Measurements from ENCODE around the gene GANAB.
"Not testable (repeated sequence)": the region's sequence is repeated elsewhere in the genome, so short reads cannot be mapped to it uniquely, and the experiment has no call there.

The GANAB gene

GRCh38 chr11:62593434-62594044 lies 52.9 kb downstream of the GANAB start:
- TF ChIP-seq SPI1 (IDR thresholded peaks at IDR 0.05; ENCODE audit: low read depth, low read length) (no peak), TAF1 (IDR thresholded peaks at IDR 0.05; ENCODE audit: low read depth, low read length) (no peak), PAX5 (IDR thresholded peaks at IDR 0.05; ENCODE audit: insufficient read depth, low read length, severe bottlenecking) (no peak), POLR2AphosphoS5 (IDR thresholded peaks at IDR 0.05; ENCODE audit: low read depth, low read length) (peak; percentile 38; the same call in 1 of the 2 replicates)
- DNase-seq (ENCODE audit: insufficient read length, low spot score) (no peak), FAIRE-seq (peak; percentile 20)

- TF ChIP-seq POU2F2 (IDR thresholded peaks at IDR 0.05; ENCODE audit: low read depth, low read length): no peak
- TF ChIP-seq SPI1 (IDR thresholded peaks at IDR 0.05; ENCODE audit: low read depth, low read length): no peak
- TF ChIP-seq POLR2A (IDR thresholded peaks at IDR 0.05; ENCODE audit: low read depth, low read length): no peak
- no peak for TF ChIP-seq POLR2AphosphoS5 (IDR thresholded peaks at IDR 0.05; ENCODE audit: low read depth, low read length)
- no peak for TF ChIP-seq TAF1 (IDR thresholded peaks at IDR 0.05; ENCODE audit: low read depth, low read length)
- TF ChIP-seq PAX5 (IDR thresholded peaks at IDR 0.05; ENCODE audit: insufficient read depth, low read length, severe bottlenecking): no peak
- FAIRE-seq: no peak
- DNase-seq (ENCODE audit: insufficient read length, low spot score): no peak
Observed at GRCh38 chr11:62592989-62593421, 53.4 kb downstream of the GANAB start.

DNA sequence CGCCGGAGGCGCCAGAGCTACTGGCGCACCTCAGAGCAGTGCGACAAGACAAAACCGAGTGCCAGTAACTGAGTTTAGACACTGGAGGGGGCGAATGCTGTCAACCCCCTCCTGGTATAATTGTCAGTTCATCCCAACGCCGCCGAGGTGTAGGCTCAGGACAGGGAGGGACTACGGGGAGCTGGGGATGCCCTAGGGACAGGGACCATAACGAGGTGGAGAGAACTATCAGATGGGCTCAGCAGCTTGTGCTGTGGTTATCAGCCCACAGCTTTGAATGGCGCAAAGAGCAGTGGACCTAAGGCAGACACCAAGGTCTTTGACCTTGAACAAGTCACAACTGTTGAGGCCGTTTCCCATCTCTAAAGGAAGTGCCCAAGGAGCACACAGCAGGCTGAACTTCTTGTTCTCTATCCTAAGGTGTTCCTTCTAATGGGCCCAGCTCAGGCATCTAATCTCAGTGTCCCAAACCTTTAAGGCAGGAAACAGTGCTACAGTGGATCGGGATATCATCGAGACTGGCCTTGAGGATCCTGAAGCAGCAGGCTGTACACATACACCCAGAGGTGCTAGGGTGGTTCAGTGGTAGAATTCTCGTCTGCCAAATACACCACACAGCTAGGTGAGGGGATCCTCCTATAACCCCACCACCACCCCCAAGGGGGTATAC lies 54.1 kb downstream of the GANAB start:
- FAIRE-seq (peak; percentile 28), DNase-seq (ENCODE audit: insufficient read length, low spot score) (no peak)
- TF ChIP-seq POLR2AphosphoS5 (IDR thresholded peaks at IDR 0.05; ENCODE audit: low read depth, low read length) (no peak; the same call in 1 of the 2 replicates), PAX5 (IDR thresholded peaks at IDR 0.05; ENCODE audit: insufficient read depth, low read length, severe bottlenecking) (no peak), POU2F2 (IDR thresholded peaks at IDR 0.05; ENCODE audit: low read depth, low read length) (no peak), POLR2A (IDR thresholded peaks at IDR 0.05; ENCODE audit: low read depth, low read length) (no peak; the same call in 1 of the 2 replicates), SPI1 (IDR thresholded peaks at IDR 0.05; ENCODE audit: low read depth, low read length) (no peak)

GRCh38 chr11:62591448-62592145 lies 54.8 kb downstream of the GANAB start, which contains the start of gene TUT1:
TSS of gene TUT1 (minus strand) at chr11:62591523. CDS start at chr11:62591485, 38 bp downstream.
- peak; percentile 87 for DNase-seq (ENCODE audit: insufficient read length, low spot score)
- peak; percentile 52 for TF ChIP-seq SPI1 (IDR thresholded peaks at IDR 0.05; ENCODE audit: low read depth, low read length)
- TF ChIP-seq PAX5 (IDR thresholded peaks at IDR 0.05; ENCODE audit: insufficient read depth, low read length, severe bottlenecking): no peak
- TF ChIP-seq POLR2A (IDR thresholded peaks at IDR 0.05; ENCODE audit: low read depth, low read length): peak; percentile 99
- TF ChIP-seq POLR2AphosphoS5 (IDR thresholded peaks at IDR 0.05; ENCODE audit: low read depth, low read length): peak; percentile 97
- peak; percentile 92 for TF ChIP-seq TAF1 (IDR thresholded peaks at IDR 0.05; ENCODE audit: low read depth, low read length)
- TF ChIP-seq POU2F2 (IDR thresholded peaks at IDR 0.05; ENCODE audit: low read depth, low read length): peak; percentile 100
- FAIRE-seq: peak; percentile 99

GRCh38 chr11:62588966-62589637 lies 57.3 kb downstream of the GANAB start:
- DNase-seq (ENCODE audit: insufficient read length, low spot score) (no peak), FAIRE-seq (no peak)
- TF ChIP-seq PAX5 (IDR thresholded peaks at IDR 0.05; ENCODE audit: insufficient read depth, low read length, severe bottlenecking) (no peak), POLR2A (IDR thresholded peaks at IDR 0.05; ENCODE audit: low read depth, low read length) (no peak), POLR2AphosphoS5 (IDR thresholded peaks at IDR 0.05; ENCODE audit: low read depth, low read length) (no peak), POU2F2 (IDR thresholded peaks at IDR 0.05; ENCODE audit: low read depth, low read length) (no peak), SPI1 (IDR thresholded peaks at IDR 0.05; ENCODE audit: low read depth, low read length) (no peak), TAF1 (IDR thresholded peaks at IDR 0.05; ENCODE audit: low read depth, low read length) (no peak)

DNA sequence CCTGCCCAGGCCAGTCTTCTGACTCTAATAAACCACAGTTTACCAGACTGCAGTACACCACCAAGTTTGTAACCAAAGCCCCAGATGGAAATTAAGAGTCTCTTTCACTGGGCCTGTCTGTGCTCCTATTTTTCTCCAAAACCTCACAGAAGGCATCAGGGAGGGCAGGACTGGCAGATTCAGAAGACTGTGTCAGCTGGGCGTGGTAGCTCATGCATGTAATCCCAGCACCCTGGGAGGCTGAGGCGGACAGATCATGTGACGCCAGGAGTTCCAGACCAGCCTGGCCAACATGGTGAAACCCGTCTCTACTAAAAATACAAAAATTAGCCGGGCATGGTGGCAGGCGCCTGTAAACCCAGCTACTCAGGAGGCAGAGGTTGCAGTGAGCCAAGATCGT lies 61.1 kb downstream of the GANAB start:
- DNase-seq (ENCODE audit: insufficient read length, low spot score); FAIRE-seq: not testable (repeated sequence)

DNA sequence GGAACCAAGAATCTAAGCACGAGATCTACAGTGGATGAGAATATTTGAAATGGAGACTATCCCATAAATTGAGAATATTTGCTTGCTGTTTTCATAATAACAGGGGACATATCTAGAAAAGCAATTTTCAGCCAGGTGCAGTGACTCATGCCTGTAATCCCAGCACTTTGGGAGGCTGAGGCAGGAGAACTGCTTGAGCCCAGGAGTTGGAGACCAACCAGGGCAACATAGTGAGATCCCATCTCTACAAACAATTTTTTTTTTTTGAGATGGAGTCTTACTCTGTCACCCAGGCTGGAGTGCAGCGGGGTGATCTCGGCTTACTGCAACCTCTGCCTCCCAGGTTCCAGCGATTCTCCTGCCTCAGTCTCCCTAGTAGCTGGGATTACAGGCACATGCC lies 64.7 kb downstream of the GANAB start:
- not testable (repeated sequence) for DNase-seq (ENCODE audit: insufficient read length, low spot score); FAIRE-seq

DNA sequence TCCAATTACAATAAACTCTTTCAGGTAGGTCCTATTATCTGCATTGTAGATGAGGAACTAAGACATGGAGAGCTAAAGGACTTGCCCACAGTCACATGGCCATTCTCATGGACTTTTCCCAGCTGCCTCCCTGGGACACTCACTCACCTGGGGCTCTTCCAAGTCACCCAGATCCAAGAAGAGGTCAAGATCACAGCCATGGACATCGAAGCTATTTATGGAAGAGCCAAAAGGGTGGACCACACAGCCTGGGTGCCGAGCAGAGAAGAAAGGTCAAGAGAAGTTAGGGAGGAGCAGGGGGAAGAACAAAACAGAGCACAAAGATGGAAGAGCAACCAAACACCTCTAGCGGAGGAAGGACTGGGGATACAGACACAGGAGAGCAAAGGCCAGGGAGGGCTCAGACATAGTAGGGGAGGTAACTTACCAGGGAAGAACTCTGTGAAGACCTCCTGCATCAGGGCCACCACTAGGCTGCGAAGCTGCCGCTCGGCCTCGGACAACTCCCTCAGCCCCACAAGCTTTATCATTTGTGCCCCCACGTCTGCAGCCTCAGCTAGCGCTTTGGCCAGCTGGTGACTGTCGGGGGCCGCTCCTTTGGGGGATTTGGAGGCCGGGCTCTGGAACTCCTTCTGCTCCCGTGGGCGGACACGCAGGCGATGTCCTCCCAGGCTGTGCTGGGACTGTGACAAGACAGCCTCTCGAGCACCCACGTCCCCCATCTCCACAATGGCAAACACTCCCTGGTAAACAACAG lies 65.3 kb downstream of the GANAB start:
- DNase-seq (ENCODE audit: insufficient read length, low spot score): no peak
- FAIRE-seq: no peak
- no peak for TF ChIP-seq PAX5 (IDR thresholded peaks at IDR 0.05; ENCODE audit: insufficient read depth, low read length, severe bottlenecking)
- TF ChIP-seq POLR2A (IDR thresholded peaks at IDR 0.05; ENCODE audit: low read depth, low read length): no peak
- TF ChIP-seq POLR2AphosphoS5 (IDR thresholded peaks at IDR 0.05; ENCODE audit: low read depth, low read length): no peak
- no peak for TF ChIP-seq SPI1 (IDR thresholded peaks at IDR 0.05; ENCODE audit: low read depth, low read length)
- no peak for TF ChIP-seq TAF1 (IDR thresholded peaks at IDR 0.05; ENCODE audit: low read depth, low read length)
- TF ChIP-seq POU2F2 (IDR thresholded peaks at IDR 0.05; ENCODE audit: low read depth, low read length): no peak

- TF ChIP-seq POLR2AphosphoS5 (IDR thresholded peaks at IDR 0.05; ENCODE audit: low read depth, low read length) (no peak), TAF1 (IDR thresholded peaks at IDR 0.05; ENCODE audit: low read depth, low read length) (no peak), POLR2A (IDR thresholded peaks at IDR 0.05; ENCODE audit: low read depth, low read length) (no peak), POU2F2 (IDR thresholded peaks at IDR 0.05; ENCODE audit: low read depth, low read length) (no peak), PAX5 (IDR thresholded peaks at IDR 0.05; ENCODE audit: insufficient read depth, low read length, severe bottlenecking) (no peak), SPI1 (IDR thresholded peaks at IDR 0.05; ENCODE audit: low read depth, low read length) (no peak)
- no peak for FAIRE-seq
- DNase-seq (ENCODE audit: insufficient read length, low spot score): no peak
Observed at GRCh38 chr11:62579252-62579651, 67.2 kb downstream of the GANAB start.

Measured in GM12891 (cell line).